ENCODE data around the gene PXYLP1. TPM values are rescaled to one million over a fixed set of nuclear protein-coding genes. Genes with fewer than 3 reads are reported as not detected.
A peak's percentile ranks its signal among the peaks of the same experiment; 100 is the strongest.

Gene PXYLP1, protein sequence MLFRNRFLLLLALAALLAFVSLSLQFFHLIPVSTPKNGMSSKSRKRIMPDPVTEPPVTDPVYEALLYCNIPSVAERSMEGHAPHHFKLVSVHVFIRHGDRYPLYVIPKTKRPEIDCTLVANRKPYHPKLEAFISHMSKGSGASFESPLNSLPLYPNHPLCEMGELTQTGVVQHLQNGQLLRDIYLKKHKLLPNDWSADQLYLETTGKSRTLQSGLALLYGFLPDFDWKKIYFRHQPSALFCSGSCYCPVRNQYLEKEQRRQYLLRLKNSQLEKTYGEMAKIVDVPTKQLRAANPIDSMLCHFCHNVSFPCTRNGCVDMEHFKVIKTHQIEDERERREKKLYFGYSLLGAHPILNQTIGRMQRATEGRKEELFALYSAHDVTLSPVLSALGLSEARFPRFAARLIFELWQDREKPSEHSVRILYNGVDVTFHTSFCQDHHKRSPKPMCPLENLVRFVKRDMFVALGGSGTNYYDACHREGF
- total RNA-seq: 21.2 and 21.9 TPM in 2 replicates
- long read RNA-seq, transcript PXYLP1-201 (6 exons, 3,281 nt): major isoform, 29 of 47 reads
- long read RNA-seq, partial matches to known transcripts: 1 of 47 reads
- long read RNA-seq, other reads (novel, unspliced or antisense): 12 of 47 reads

DNA sequence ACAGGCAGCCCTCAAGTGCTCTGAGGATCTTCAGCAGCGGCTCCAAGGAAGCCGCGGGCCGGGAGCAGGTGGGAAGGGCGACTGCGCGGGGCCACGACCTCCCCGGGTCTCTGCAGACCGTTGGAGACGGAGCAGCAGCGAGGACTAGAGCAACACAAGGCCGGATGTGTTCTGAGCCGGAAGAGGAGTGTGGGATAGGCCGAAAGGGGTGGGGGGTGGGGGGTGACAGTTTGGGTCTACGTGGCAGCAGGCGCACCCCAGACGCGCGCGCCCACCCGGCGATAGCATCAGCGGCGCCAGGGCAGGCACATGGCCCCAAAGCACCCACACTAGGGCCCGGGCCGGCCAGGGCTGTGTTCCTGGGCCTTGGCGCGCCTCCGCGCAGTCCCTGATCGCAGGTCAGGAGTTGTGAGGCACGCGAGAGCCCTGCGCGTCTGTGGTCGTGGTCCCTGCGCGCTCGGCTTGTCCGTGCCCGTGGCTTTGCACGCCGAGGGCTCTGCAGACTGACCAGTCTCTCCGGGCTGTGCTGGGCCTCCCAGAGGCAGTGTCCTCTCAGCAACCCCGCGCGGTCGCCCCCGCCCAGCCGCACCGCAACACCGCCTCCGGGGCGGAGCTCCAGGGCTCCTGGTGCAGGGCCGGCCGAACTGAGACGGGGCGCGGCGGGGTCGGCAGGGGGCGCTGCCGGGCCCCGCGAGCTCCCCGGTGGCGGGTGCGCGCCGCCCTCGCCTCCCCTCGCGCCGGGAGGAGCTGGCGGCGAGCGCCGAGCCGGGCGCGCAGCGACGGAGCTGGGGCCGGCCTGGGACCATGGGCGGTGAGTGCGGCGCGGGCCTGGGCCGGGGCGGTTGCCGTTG lies at the start of gene PXYLP1:
Gene PXYLP1 (plus strand): TSS at position 725 of the 851 bp plus-strand sequence. CDS start 28,351 bp downstream, outside the sequence.
- Mint-ChIP-seq H3K27ac (ENCODE audit: unreplicated experiment) (peak within 1 kb of the TSS; percentile 68), H3K27me3 (ENCODE audit: unreplicated experiment) (no peaks in the 10 kb centered on the region), H3K4me1 (ENCODE audit: unreplicated experiment) (peaks cover 38% of the 10 kb centered on the region), H3K4me3 (ENCODE audit: unreplicated experiment) (peak within 1 kb of the TSS; percentile 74), H3K9me3 (ENCODE audit: unreplicated experiment) (no peaks in the 10 kb centered on the region), H3K36me3 (ENCODE audit: unreplicated experiment) (peaks cover 1% of the 10 kb centered on the region)
- TF ChIP-seq, protein P1, sequence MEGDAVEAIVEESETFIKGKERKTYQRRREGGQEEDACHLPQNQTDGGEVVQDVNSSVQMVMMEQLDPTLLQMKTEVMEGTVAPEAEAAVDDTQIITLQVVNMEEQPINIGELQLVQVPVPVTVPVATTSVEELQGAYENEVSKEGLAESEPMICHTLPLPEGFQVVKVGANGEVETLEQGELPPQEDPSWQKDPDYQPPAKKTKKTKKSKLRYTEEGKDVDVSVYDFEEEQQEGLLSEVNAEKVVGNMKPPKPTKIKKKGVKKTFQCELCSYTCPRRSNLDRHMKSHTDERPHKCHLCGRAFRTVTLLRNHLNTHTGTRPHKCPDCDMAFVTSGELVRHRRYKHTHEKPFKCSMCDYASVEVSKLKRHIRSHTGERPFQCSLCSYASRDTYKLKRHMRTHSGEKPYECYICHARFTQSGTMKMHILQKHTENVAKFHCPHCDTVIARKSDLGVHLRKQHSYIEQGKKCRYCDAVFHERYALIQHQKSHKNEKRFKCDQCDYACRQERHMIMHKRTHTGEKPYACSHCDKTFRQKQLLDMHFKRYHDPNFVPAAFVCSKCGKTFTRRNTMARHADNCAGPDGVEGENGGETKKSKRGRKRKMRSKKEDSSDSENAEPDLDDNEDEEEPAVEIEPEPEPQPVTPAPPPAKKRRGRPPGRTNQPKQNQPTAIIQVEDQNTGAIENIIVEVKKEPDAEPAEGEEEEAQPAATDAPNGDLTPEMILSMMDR (IDR thresholded peaks at IDR 0.05): peak; percentile 81
- peak; percentile 97 for DNase-seq (ENCODE audit: extremely low spot score, unreplicated experiment)

- no peaks in the 10 kb centered on the region for H3K36me3 Mint-ChIP-seq (ENCODE audit: unreplicated experiment)
- TF ChIP-seq, protein P1 (IDR thresholded peaks at IDR 0.05): no peak
- H3K27ac Mint-ChIP-seq (ENCODE audit: unreplicated experiment): no peak overlapping the region
- H3K4me3 Mint-ChIP-seq (ENCODE audit: unreplicated experiment): no peak overlapping the region
- DNase-seq (ENCODE audit: extremely low spot score, unreplicated experiment): no peak
- no peaks in the 10 kb centered on the region for H3K9me3 Mint-ChIP-seq (ENCODE audit: unreplicated experiment)
- H3K27me3 Mint-ChIP-seq (ENCODE audit: unreplicated experiment): peaks cover 19% of the 10 kb centered on the region
- no peaks in the 10 kb centered on the region for H3K4me1 Mint-ChIP-seq (ENCODE audit: unreplicated experiment)
These were observed 48.0 kb upstream of the PXYLP1 start for GRCh38 chr3:141183606-141184005.

- no peaks in the 10 kb centered on the region for H3K4me1 Mint-ChIP-seq (ENCODE audit: unreplicated experiment)
- H3K27ac Mint-ChIP-seq (ENCODE audit: unreplicated experiment): no peak overlapping the region
- H3K4me3 Mint-ChIP-seq (ENCODE audit: unreplicated experiment): no peak overlapping the region
- no peaks in the 10 kb centered on the region for H3K9me3 Mint-ChIP-seq (ENCODE audit: unreplicated experiment)
- TF ChIP-seq, protein P1 (IDR thresholded peaks at IDR 0.05): no peak
- H3K27me3 Mint-ChIP-seq (ENCODE audit: unreplicated experiment): peaks cover 19% of the 10 kb centered on the region
- DNase-seq (ENCODE audit: extremely low spot score, unreplicated experiment): no peak
- H3K36me3 Mint-ChIP-seq (ENCODE audit: unreplicated experiment): no peaks in the 10 kb centered on the region
These were observed 47.2 kb upstream of the PXYLP1 start for GRCh38 chr3:141184430-141184829.

DNA sequence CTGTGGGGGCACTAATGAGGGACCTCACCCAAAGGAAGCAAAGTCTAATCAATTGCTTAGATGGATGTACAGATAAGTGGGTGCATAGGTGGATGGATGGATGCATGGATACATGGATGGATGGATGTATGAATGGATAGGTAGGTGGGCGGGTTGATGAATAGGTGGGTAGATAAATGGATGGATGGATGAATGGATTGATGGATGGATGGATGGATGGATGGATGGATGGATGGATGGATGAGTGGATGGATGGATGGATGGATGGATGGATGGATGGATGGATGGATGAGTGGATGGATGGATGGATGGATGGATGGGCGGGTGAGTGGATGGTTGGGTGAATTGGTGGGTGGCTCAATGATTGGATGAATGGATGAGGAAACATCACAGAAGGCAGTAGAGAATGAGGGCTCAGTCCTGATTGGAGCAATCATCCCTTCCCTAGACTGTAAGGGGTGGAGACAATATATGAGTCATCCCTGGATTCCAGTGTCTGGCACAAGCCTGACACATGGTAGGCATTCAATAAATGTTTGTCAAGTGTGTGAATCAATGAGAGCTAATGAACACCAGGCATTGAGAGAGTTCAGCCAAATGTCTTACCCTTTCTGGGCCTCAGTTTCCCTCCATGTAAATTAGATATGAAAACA lies 40.4 kb upstream of the PXYLP1 start:
- Mint-ChIP-seq H3K4me3 (ENCODE audit: unreplicated experiment) (no peak overlapping the region), H3K27ac (ENCODE audit: unreplicated experiment) (no peak overlapping the region), H3K4me1 (ENCODE audit: unreplicated experiment) (peaks cover 5% of the 10 kb centered on the region), H3K36me3 (ENCODE audit: unreplicated experiment) (no peaks in the 10 kb centered on the region), H3K27me3 (ENCODE audit: unreplicated experiment) (peaks cover 19% of the 10 kb centered on the region), H3K9me3 (ENCODE audit: unreplicated experiment) (peaks cover 8% of the 10 kb centered on the region)
- TF ChIP-seq, protein P1 (IDR thresholded peaks at IDR 0.05): no peak
- no peak for DNase-seq (ENCODE audit: extremely low spot score, unreplicated experiment)

Measured in osteocyte (in vitro differentiated cells).